ACC112 (cell line): Measurements from ENCODE around the gene SHISAL2A.
A peak's percentile ranks its signal among the peaks of the same experiment; 100 is the strongest.
"Not testable (repeated sequence)": the region's sequence is repeated elsewhere in the genome, so short reads cannot be mapped to it uniquely, and the experiment has no call there.

Source experiments
- H2AFZ ChIP-seq: fragments of 200-600 bp; sonication (generic); one replicate; pipeline ENCODE4 v1.6.0; 2017; ENCODE audit warnings: antibody characterized with exemption, low read length; ENCODE audit not compliant: unreplicated experiment
- H3K27ac ChIP-seq: fragments of 200-600 bp; sonication (generic); 2 replicates; pipeline ENCODE4 v1.5.1; 2014; ENCODE audit warnings: low read depth, mild to moderate bottlenecking, antibody characterized with exemption, low read length, moderate library complexity
- H3K27me3 ChIP-seq: fragments of 200-600 bp; sonication (generic); 2 replicates; pipeline ENCODE4 v1.6.1; 2014; ENCODE audit warnings: mild to moderate bottlenecking, antibody characterized with exemption, low read length, moderate library complexity, mixed read lengths; ENCODE audit not compliant: insufficient read depth
- H3K36me3 ChIP-seq: fragments of 200-600 bp; sonication (generic); 2 replicates; pipeline ENCODE4 v1.6.1; 2016; ENCODE audit warnings: mild to moderate bottlenecking, antibody characterized with exemption, low read length, moderate library complexity, mixed read lengths; ENCODE audit not compliant: insufficient read depth
- H3K4me1 ChIP-seq: fragments of 200-600 bp; sonication (generic); one replicate; pipeline ENCODE4 v1.6.1; 2016; ENCODE audit warnings: low read length, mixed read lengths; ENCODE audit not compliant: insufficient read depth, unreplicated experiment, control insufficient read depth
- H3K4me3 ChIP-seq: fragments of 200-600 bp; sonication (generic); 2 replicates; pipeline ENCODE4 v1.5.1; 2014; ENCODE audit warnings: mild to moderate bottlenecking, low read depth, low read length
- H3K79me2 ChIP-seq: fragments of 200-600 bp; sonication (generic); one replicate; pipeline ENCODE4 v1.6.0; 2016; ENCODE audit warnings: low read length; ENCODE audit not compliant: control insufficient read depth, unreplicated experiment, insufficient read depth

Gene SHISAL2A

DNA sequence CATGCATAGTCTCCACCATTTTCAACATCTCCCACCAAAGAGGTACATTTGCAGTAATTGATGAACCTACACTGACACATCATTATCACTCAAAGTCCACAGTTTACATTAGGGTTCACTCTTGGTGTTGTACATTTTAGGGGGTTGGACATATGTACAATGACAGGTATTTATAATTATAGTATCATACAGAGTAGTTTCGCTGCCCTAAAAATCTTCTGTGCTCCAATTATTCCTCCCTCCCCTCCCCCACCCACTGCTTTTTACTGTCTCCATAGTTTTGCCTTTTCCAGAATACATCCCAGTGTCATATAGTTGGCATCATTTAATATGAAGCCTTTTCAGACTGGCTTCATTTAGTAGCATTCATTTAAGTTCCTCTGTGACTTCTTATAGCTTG, 51.6 kb downstream of the SHISAL2A start:
- H3K27me3 ChIP-seq = no peaks in the 10 kb centered on the region
- no peak overlapping the region for H2AFZ ChIP-seq
- H3K4me3 ChIP-seq = no peak overlapping the region
- no peaks in the 10 kb centered on the region for H3K79me2 ChIP-seq
- peaks cover 21% of the 10 kb centered on the region; the same call in 1 of the 2 replicates for H3K36me3 ChIP-seq
- no peaks in the 10 kb centered on the region for H3K4me1 ChIP-seq
- H3K27ac ChIP-seq = no peak overlapping the region

DNA sequence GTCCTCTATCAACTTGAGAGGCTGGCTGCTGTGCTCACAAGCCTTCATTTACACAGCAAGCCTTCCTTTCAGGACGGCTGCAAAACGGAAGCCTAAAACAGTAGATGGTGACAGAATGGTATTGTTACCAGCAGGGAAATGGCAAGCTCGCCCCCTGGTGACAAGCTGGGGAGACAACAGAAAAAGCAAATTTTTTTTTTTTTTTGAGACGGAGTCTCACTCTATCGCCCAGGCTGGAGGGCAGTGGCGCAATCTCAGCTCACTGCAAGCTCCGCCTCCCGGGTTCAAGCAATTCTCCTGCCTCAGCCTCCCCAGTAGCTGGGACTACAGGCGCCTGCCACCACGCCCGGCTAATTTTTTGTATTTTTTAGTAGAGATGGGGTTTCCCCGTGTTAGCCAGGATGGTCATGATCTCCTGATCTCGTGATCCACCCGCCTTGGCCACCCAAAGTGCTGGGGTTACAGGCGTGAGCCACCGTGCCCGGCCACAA, 53.3 kb downstream of the SHISAL2A start:
- H2AFZ ChIP-seq, H3K4me3 ChIP-seq, H3K27me3 ChIP-seq, H3K27ac ChIP-seq, H3K79me2 ChIP-seq, H3K4me1 ChIP-seq: not testable (repeated sequence)
- H3K36me3 ChIP-seq = peaks cover 21% of the 10 kb centered on the region; the same call in 1 of the 2 replicates

DNA sequence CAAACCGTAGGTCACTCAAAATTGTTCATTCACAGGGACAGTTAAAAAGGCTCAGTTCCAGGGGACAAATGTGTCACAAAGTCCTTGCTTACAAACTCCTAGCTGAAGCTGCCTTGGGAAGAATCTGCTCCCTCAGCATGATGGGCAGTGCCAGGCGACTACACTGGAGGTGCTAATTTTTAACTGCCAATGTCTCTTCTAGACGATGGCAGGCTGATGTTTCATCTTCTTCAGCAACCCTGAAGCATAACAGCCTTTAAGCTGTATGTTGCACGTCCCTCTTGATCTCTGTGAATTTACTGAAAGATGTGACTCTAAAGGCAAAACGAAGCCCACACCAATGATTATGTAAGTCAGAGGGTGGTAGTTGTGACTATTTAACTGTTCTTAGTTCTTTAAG, 53.9 kb downstream of the SHISAL2A start:
- Histone ChIP-seq H3K79me2 (peaks cover 2% of the 10 kb centered on the region), H3K4me3 (no peak overlapping the region), H3K4me1 (peaks cover 3% of the 10 kb centered on the region), H2AFZ (no peak overlapping the region), H3K27me3 (no peaks in the 10 kb centered on the region), H3K27ac (no peak overlapping the region), H3K36me3 (peaks cover 21% of the 10 kb centered on the region; the same call in 1 of the 2 replicates)

DNA sequence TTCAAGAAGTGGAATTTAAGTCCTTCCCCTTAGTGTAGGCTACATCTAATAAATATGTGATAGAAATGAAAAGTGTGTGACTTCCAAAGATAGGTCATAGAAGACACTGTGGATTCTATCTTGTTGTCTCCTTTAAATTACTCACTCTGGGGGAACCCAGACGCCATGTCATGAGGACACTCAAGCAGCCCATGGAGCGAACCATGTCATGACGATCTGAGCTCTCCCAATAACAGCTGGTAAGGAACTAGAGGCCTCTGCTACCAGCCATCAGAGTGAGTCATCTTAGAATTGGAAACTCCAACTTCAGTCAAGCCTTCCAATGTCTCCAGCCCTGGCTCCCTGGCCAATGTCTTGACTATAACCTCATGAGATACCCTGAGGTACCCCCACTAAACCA, 58.9 kb downstream of the SHISAL2A start:
- H2AFZ ChIP-seq = no peak overlapping the region
- no peaks in the 10 kb centered on the region for H3K27me3 ChIP-seq
- H3K4me1 ChIP-seq = peaks cover 3% of the 10 kb centered on the region
- no peak overlapping the region for H3K4me3 ChIP-seq
- H3K36me3 ChIP-seq = peaks cover 12% of the 10 kb centered on the region; the same call in 1 of the 2 replicates
- H3K79me2 ChIP-seq = peaks cover 48% of the 10 kb centered on the region
- H3K27ac ChIP-seq = no peak overlapping the region

DNA sequence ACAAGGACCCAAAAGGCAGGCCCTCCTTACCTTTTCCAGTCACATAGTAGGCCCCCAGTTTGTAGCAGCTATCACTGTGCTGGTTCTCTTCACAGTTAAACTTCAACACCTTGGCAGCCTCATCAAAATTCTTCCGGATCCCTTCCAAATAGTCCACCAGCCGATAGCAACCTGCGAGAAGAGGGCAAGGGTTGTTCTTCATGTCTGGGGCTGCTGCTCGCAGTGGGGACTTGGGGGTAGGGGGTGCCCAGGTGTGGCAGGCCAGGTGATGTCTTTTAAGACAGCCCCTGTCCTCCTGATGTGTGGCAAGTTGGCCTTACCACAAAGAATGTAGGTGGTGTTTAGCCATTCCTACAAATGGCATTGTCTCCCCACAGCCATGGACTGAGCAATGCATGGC, 59.7 kb downstream of the SHISAL2A start:
- H2AFZ ChIP-seq = no peak overlapping the region
- H3K36me3 ChIP-seq = peaks cover 4% of the 10 kb centered on the region; the same call in 1 of the 2 replicates
- peaks cover 54% of the 10 kb centered on the region for H3K79me2 ChIP-seq
- H3K4me3 ChIP-seq = no peak overlapping the region
- no peak overlapping the region for H3K27ac ChIP-seq
- H3K4me1 ChIP-seq = peaks cover 3% of the 10 kb centered on the region
- no peaks in the 10 kb centered on the region for H3K27me3 ChIP-seq

DNA sequence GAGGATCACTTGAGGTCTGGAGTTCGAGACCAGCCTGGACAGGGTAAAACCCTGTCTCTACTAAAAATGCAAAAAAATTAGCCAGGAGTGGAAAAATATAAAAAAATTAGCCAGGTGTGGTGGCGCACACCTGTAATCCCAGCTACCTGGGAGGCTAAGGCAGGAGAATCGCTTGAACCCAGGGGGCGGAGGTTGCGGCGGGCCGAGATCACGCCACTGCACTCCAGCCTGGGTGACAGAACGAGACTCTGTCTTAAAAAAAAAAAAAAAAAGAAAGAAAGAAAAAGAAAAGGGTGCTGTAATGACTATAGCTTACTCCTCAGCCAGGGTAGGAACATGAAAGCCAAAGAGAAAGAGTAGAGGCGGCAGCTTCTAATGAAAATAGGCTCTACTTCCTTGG, 60.4 kb downstream of the SHISAL2A start:
- H3K79me2 ChIP-seq = peaks cover 55% of the 10 kb centered on the region
- H3K27me3 ChIP-seq, H3K4me1 ChIP-seq, H2AFZ ChIP-seq, H3K4me3 ChIP-seq, H3K27ac ChIP-seq, H3K36me3 ChIP-seq: not testable (repeated sequence)

DNA sequence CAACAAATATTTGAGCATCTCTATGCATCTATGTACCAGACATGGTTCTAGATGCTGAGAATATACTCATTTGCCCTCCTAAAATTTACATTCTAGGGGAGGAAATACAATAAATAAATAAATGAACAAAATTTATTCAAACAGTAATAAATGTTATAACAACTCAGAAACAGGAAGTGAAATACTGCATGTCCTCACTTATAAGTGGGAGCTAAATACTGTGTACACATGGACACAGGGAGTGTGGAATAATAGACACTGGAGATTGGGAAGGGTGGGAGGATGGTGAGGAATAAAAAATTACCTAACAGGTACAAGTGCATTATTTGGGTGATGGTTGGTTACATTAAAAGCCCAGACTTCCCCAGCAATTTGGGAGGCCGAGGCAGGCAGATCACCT, 60.9 kb downstream of the SHISAL2A start:
- no peaks in the 10 kb centered on the region for H3K36me3 ChIP-seq
- H3K4me3 ChIP-seq = no peak overlapping the region
- H2AFZ ChIP-seq = no peak overlapping the region
- H3K27me3 ChIP-seq = no peaks in the 10 kb centered on the region
- peaks cover 58% of the 10 kb centered on the region for H3K79me2 ChIP-seq
- H3K4me1 ChIP-seq = peaks cover 3% of the 10 kb centered on the region
- no peak overlapping the region for H3K27ac ChIP-seq

DNA sequence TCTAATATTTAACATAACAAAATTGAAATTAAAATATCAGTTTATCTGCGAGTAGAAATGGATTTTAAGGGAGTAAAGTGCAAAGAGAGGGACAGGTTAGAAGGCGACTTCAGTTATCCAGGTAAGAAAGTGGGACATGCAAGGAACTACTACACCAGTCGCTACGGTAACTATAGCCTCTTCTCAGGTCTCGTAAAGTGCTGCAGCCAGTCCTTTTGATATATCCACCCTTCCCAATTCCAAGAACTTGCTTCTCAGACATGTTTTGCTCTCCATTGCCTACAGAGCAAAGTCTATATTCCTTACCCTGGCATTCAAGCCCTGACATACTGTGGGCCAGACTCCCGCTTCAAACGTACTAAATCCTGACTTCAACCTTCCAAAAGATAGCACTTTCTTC, 62.7 kb downstream of the SHISAL2A start:
- Histone ChIP-seq H3K27me3 (no peaks in the 10 kb centered on the region), H3K4me1 (no peaks in the 10 kb centered on the region), H3K27ac (no peak overlapping the region), H3K36me3 (no peaks in the 10 kb centered on the region), H3K79me2 (peaks cover 58% of the 10 kb centered on the region), H3K4me3 (0 out of 2 replicates have a peak overlapping the region, but pooled peaks have one; percentile 14), H2AFZ (no peak overlapping the region)

DNA sequence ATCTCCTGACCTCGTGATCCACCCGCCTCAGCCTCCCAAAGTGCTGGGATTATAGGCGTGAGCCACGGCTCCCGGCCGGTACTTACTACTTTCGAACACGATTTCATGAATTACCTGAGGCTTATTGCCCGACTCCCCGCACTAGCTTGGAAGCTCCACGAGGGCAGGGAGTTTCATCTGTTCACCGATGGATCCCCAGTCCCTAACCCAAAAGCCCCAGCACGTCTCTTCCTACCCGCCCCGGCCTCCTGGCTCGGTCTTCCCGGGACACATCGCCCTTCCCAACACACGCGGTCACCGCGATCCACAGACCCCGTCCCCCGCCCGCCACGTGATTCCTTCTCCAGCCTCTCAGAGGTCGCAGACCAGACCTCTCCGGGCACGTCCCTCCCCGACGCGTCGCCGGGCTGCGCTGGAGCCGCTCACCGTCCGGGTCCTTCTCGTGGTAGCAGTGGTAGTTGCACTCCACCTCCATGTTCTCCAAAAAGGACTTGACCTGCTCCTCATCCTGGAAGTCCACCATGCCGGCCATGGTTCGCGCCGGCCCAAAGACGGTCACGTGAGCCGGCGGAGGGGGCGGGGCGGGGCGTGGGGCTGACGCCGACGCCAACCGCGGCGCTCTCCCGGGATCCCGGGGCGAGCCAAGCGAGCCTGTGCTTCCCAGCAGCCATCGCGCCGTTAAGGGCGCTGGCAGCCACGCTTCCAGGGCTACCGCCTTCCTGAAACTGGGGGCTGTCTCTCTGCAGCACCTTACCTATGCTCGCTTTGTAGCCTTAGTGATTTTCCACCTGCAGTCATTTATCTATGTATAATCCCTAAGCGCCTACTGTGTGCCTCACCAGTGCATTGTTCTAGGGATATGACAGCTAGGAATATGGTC, 65.1 kb downstream of the SHISAL2A start, which contains the start of gene COA7:
Gene COA7 (minus strand): TSS at position 553 of the 880 bp plus-strand sequence. CDS start 21 bp downstream, at position 532.
- Histone ChIP-seq H3K27ac (peak within 1 kb of the TSS; percentile 43), H3K79me2 (peaks cover 43% of the 10 kb centered on the region), H3K4me1 (no peaks in the 10 kb centered on the region), H3K36me3 (no peaks in the 10 kb centered on the region), H3K4me3 (peak within 1 kb of the TSS; percentile 81), H2AFZ (peak within 1 kb of the TSS; percentile 89), H3K27me3 (no peaks in the 10 kb centered on the region)

DNA sequence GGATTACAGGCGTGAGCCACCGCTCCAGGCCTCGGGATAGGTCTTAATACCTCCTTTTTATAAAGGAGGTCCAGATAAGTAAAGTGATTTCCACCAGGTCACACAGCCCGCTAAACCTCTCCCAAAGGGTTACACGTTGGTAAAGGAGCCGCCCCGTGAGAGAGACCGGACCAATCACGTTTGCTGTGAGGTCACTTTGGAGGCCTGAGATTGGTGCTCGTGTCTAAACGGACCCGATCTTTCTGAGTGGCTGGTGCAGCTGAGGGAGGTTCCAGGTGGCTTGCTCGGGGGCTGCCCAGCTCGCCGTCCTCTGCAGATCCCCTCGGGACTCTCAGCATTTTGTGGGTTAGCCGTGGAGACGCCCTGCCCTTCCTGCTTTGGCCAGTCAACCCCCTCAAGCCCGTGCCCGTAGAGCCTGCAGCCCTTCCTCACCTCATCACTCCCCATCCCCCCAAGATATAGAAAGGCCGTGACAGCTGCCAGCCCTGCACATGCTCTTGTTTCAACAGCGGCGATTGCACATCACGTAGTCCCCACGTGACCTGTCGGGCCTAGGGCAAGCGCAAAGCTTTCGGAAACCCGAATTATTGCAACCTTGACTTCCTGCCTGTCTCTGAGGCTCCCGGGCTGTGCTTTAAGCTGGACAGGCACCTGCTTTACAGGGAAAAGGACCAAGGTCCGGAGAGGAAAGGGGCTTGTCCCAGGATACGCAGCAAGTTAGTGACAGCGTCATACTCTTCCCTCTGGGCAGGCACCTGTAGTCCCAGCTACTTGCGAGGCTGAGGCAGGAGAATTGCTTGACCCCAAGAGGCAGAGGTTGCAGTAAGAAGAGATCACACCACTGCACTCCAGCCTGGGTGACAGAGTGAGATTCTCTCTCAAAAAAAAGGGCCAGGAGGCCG, 70.2 kb downstream of the SHISAL2A start:
- Histone ChIP-seq H3K79me2 (peaks cover 4% of the 10 kb centered on the region), H3K27ac (no peak overlapping the region), H2AFZ (peak overlapping the region; percentile 63), H3K4me1 (peaks cover 2% of the 10 kb centered on the region), H3K4me3 (peak overlapping the region; percentile 68), H3K27me3 (no peaks in the 10 kb centered on the region), H3K36me3 (no peaks in the 10 kb centered on the region)
